Activated CD4-positive, alpha-beta T cell treated with anti-CD3 and anti-CD28 coated beads for 36 hours (primary cell): ENCODE results near the gene ZFP36L1. TPM values are rescaled to one million over a fixed set of nuclear protein-coding genes. Genes with fewer than 3 reads are reported as not detected.
"Not testable (repeated sequence)": the region's sequence is repeated elsewhere in the genome, so short reads cannot be mapped to it uniquely, and the experiment has no call there.

ENCODE experiments used
- ATAC-seq: fragments of 200-7000 bp; cut with Tn5 transposase; one replicate; pipeline ENCODE4 v1.10.0; 2021; ENCODE audit warnings: mild to moderate bottlenecking, moderate library complexity
- CTCF ChIA-PET: fragments of 350-600 bp; sonication (Branson Sonifier 250); formaldehyde crosslinking; loops from one replicate; lab custom pipeline; 2021; ENCODE audit warnings: antibody characterized with exemption; lab: Charles Lee
- POLR2A ChIA-PET: fragments of 350-600 bp; sonication (Branson Sonifier 250); formaldehyde crosslinking; loops from one replicate; lab custom pipeline; 2021; ENCODE audit warnings: antibody characterized with exemption, inconsistent platforms; lab: Charles Lee
- DNase-seq: peaks from one replicate; pipeline ENCODE4 v3.0.0-alpha.2; 2020
- H3K27ac Mint-ChIP-seq: one replicate; pipeline ENCODE4 v1.8.0; 2021; ENCODE audit warnings: mixed read lengths
- H3K27me3 Mint-ChIP-seq: one replicate; pipeline ENCODE4 v1.8.0; 2021; ENCODE audit warnings: mixed read lengths
- H3K36me3 Mint-ChIP-seq: one replicate; pipeline ENCODE4 v1.8.0; 2021; ENCODE audit warnings: low read depth, mixed read lengths
- H3K4me1 Mint-ChIP-seq: one replicate; pipeline ENCODE4 v1.8.0; 2021; ENCODE audit warnings: mixed read lengths
- H3K4me3 Mint-ChIP-seq: one replicate; pipeline ENCODE4 v1.8.0; 2021; ENCODE audit warnings: mild to moderate bottlenecking, moderate library complexity, mixed read lengths
- H3K9me3 Mint-ChIP-seq: one replicate; pipeline ENCODE4 v1.8.0; 2021; ENCODE audit warnings: low read depth, mixed read lengths
- intact Hi-C, 2 experiments: fragments of 100-400 bp; cut with DNase I in 1 of 2; cut with micrococcal nuclease in 1 of 2; formaldehyde crosslinking; loops; one replicate each; pipeline versions ENCODE4 v1.14.2 to v1.15.1; 2022 to 2024; cut with DNase I, micrococcal nuclease
- total RNA-seq, 2 experiments: library from RNA; stranded (reverse); gene quantifications; one replicate each; pipeline ENCODE4 v1.2.3, GENCODE V29; 2021

The ZFP36L1 gene
- total RNA-seq, 2 experiments from 2014 or later: 72.1 to 96.9 TPM

DNA sequence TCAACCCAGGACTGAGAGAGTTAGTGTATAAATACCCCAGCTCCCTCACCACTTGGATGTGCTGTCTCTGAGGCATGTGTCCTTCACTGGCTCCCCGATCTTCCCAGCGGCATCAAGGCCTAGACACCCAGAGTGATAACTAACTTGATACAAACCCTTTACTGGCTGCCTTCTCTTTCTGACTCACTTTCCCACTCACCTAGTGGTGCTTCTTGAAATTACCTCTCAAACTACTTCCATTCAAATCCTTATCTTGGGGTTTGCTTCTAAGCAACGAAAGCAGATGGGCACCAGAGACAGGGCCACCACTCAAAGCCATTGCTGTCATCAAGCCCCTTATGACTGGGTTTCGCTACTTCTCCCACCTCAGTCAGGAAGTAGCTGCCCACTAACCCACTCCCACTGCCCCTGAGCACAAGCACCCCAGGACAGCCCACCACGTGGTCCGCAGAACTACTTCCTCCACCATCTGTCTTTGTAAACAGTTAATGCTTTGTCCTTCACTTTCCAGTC lies 17.2 kb downstream of the ZFP36L1 start:
- no peak for DNase-seq
- no peak for ATAC-seq
- ChIA-PET POLR2A (no interaction called here), CTCF (interaction anchor here (0.5 to 6.2 kb wide), 7 partner anchors 13 to 98 kb away, joined by 3 to 38 read pairs (median 3); no protein-coding TSS in a partner anchor)
- Mint-ChIP-seq H3K27me3 (no peaks in the 10 kb centered on the region), H3K4me3 (no peak overlapping the region), H3K4me1 (peaks cover 74% of the 10 kb centered on the region), H3K9me3 (peaks cover 12% of the 10 kb centered on the region), H3K27ac (peak overlapping the region; percentile 3), H3K36me3 (peaks cover 2% of the 10 kb centered on the region)
- intact Hi-C loops: no loop called here

DNA sequence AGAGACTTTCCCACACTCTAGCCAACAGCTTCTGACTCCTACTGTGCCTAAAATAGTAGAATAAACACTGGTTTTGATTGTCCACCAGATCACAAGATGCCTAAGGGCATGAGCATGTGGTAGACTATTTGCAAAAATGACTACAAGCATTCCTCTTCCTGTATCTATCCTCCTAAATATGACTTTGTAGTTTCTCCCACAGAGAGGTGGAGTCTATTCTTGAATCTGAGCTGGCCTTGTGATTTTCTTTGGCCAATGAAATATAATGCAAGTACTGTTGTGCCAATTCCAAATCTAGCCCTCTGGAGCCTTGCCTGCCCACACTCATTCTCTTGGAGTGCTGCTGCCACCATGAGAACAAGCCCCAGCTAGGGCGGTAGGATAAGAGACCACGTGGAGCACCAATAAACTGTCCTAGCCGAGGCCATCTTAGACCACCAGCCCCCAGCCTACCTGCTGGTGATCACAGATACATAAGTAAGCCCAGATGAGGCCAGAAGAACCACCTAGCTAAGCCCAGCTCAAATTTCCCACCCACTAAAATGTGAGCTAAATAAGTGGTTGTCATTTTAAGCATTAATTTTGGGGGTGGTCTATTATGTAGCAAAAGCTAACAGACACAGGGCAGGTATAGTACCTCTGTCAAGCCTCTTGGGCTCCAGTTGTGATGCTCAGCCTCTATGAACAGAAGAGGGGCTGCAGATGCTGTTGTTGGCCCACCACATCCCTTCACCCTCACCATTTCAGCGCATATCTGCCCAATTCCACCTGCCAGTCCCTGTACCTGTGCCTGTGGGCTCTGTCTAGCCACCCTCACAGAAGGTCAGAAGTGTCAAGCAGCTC lies 17.9 kb downstream of the ZFP36L1 start:
- Mint-ChIP-seq H3K36me3 (peaks cover 2% of the 10 kb centered on the region), H3K4me1 (peaks cover 74% of the 10 kb centered on the region), H3K9me3 (peaks cover 12% of the 10 kb centered on the region), H3K4me3 (no peak overlapping the region), H3K27ac (no peak overlapping the region), H3K27me3 (no peaks in the 10 kb centered on the region)
- ATAC-seq (no peak), DNase-seq (no peak)
- intact Hi-C loops: no loop called here
- ChIA-PET CTCF (interaction anchor here (0.5 to 6.2 kb wide), 6 partner anchors 8 to 515 kb away, joined by 3 to 38 read pairs (median 4); no protein-coding TSS in a partner anchor), POLR2A (interaction anchor here (0.6 kb wide), 1 partner anchor 9 kb away, joined by 7 read pairs; no protein-coding TSS in a partner anchor)

DNA sequence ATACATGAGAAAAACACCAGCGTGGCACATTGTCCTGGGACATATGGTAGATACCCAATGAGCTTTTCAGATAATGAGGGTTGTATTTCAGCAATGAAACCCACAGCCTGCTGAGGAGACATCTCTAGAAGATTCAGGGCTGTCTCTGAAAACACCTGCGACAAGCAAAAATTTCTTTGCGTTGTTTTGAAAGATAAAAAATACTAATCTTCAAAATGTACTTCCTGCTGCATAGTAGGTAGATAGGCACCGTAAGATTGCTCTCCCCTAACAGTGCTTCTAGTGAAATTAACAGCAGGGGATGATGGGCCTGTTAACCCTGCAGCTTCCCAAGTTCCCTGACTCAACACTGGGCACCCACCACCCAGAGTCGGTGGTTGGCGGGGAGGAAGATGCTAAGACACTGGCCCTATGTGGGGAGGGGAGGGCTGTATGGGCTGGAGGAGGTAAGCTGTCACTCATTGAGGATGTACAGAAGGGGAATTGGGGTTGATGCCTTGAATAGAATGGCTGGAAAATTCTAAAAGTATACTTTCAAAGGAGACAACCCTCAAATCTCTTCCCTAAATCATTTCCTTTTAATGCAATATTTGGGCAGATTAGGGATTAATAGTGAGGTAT lies 20.0 kb downstream of the ZFP36L1 start:
- Mint-ChIP-seq H3K36me3 (peaks cover 2% of the 10 kb centered on the region), H3K27me3 (no peaks in the 10 kb centered on the region), H3K4me1 (peaks cover 55% of the 10 kb centered on the region), H3K4me3 (no peak overlapping the region), H3K9me3 (peaks cover 12% of the 10 kb centered on the region), H3K27ac (peak overlapping the region; percentile 38)
- intact Hi-C loops: no loop called here
- ChIA-PET POLR2A (interaction anchor here (0.7 to 1.1 kb wide), 2 partner anchors 18 to 109 kb away, joined by 3 read pairs; no protein-coding TSS in a partner anchor), CTCF (interaction anchor here (0.7 to 6.2 kb wide), 9 partner anchors 8 to 476 kb away, joined by 3 to 38 read pairs (median 3); no protein-coding TSS in a partner anchor)
- ATAC-seq (no peak), DNase-seq (peak; percentile 4)

DNA sequence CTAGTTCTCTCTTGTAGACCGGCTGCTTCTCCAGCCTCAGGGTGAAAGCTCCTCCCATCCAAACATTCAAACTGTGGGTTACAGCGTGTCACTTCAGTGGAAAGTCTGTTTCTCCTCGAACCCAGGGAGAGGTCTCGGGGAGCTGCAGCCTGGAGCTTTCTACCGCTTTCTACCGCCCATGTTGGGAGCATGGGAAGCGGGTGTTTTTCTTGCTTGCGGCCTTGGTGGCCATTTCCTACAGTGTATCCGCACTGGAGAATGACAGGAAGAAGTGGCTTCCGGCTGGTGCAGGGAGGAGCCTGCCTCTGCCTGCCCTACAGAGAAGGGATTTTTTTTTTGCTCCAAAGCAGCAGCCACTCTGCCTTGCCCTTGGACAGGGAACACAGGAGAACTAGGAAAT lies 21.2 kb downstream of the ZFP36L1 start:
- intact Hi-C loops: no loop called here
- peak; percentile 46 for ATAC-seq
- ChIA-PET POLR2A (interaction anchor here (0.9 kb wide), 1 partner anchor 9 kb away, joined by 3 read pairs; no protein-coding TSS in a partner anchor), CTCF (interaction anchor here (0.7 to 6.2 kb wide), 7 partner anchors 9 to 475 kb away, joined by 3 to 38 read pairs (median 4); no protein-coding TSS in a partner anchor)
- peaks cover 2% of the 10 kb centered on the region for H3K36me3 Mint-ChIP-seq
- H3K9me3 Mint-ChIP-seq: peaks cover 12% of the 10 kb centered on the region
- peaks cover 57% of the 10 kb centered on the region for H3K4me1 Mint-ChIP-seq
- H3K27ac Mint-ChIP-seq: peak overlapping the region; percentile 84
- no peaks in the 10 kb centered on the region for H3K27me3 Mint-ChIP-seq
- DNase-seq: peak; percentile 44
- no peak overlapping the region for H3K4me3 Mint-ChIP-seq

DNA sequence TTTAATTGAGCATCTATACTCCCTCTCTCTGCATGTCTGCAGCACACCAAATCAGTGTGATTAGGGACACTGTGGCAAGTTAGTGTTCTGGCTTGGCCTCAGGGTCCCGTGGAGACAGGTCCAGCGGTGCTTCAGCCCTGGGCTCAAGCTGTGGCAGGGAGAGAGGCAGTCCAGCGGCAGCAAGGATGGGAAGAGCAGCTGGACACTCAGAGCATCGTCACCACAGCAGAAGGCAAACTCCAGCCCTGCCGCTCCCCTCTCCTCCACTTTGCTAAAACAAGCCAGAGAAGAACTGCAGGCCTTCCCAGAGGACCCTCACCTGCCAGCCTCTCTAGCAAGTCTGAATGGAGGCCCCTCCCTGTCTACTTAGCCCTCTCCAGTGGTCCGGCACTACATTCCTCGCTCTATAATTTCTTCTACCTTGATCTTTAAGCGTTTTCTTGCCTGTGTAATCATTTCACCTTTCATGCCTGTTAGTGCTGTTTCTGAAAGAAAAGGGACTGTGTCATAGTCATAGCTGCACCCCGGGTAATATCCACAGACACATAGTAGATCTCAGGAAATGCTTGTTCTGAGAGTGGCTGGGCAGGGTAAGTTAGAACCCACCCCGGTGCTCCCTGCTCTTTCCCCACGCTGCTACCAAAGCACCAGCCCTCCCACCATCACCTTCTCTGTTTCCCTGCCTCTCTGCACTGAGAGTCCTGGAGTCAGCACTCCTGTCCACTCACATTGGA lies 22.1 kb downstream of the ZFP36L1 start:
- ChIA-PET CTCF (interaction anchor here (0.6 to 6.2 kb wide), 4 partner anchors 9 to 343 kb away, joined by 3 to 38 read pairs (median 4); no protein-coding TSS in a partner anchor), POLR2A (no interaction called here)
- Mint-ChIP-seq H3K27me3 (no peaks in the 10 kb centered on the region), H3K27ac (peak overlapping the region; percentile 84), H3K9me3 (peaks cover 10% of the 10 kb centered on the region), H3K4me1 (peaks cover 57% of the 10 kb centered on the region), H3K4me3 (no peak overlapping the region), H3K36me3 (peaks cover 2% of the 10 kb centered on the region)
- ATAC-seq: peak; percentile 50
- intact Hi-C loops: no loop called here
- no peak for DNase-seq

DNA sequence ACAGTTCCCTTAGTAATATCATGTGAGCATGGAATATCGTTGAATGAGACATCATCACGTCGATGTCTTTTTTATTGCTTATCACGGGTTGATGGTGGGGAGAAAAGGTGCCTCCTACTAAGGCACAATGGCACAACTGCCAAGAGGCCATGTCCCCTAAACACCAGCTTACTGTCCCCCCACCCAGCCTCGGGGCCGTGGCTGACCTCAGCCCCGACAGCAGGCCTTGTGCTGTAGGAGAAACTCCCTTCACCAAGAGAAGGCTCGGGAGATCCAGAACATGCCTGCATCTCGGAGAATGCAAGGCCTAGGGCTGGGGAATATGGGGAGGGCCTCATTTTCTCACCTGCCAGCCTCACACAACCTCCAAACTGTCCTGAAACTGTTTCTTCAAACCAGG lies 22.8 kb downstream of the ZFP36L1 start:
- no peak for DNase-seq
- H3K27ac Mint-ChIP-seq: no peak overlapping the region
- no peak overlapping the region for H3K4me3 Mint-ChIP-seq
- intact Hi-C loops: no loop called here
- POLR2A ChIA-PET: no interaction called here
- H3K27me3 Mint-ChIP-seq: no peaks in the 10 kb centered on the region
- peaks cover 8% of the 10 kb centered on the region for H3K9me3 Mint-ChIP-seq
- CTCF ChIA-PET: interaction anchor here (0.6 to 1.0 kb wide), 2 partner anchors 8 to 19 kb away, joined by 3 read pairs; no protein-coding TSS in a partner anchor
- no peaks in the 10 kb centered on the region for H3K36me3 Mint-ChIP-seq
- peaks cover 57% of the 10 kb centered on the region for H3K4me1 Mint-ChIP-seq
- ATAC-seq: no peak

DNA sequence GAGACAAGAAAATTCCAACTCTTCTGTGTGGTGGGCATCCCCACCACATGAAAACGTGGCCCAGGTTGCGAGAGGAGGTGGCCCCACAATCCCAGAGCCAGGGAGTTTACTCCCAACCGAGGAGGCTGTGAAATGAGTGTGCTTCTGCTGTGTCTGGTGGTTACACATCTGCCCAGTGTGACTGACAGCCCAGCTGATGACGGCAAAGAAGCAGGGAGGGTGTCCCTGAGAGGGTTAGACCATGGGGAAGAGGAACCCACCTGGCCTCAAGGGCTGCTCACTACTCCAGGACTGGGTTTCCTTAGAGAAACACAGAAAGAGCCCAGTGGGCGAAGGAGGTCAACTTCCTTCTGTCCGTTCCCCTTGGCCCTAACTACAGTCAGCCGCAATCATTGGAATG lies 24.6 kb downstream of the ZFP36L1 start:
- H3K27me3 Mint-ChIP-seq: no peaks in the 10 kb centered on the region
- H3K4me3 Mint-ChIP-seq: no peak overlapping the region
- no peak overlapping the region for H3K27ac Mint-ChIP-seq
- H3K4me1 Mint-ChIP-seq: peaks cover 51% of the 10 kb centered on the region
- no peaks in the 10 kb centered on the region for H3K9me3 Mint-ChIP-seq
- DNase-seq: no peak
- no peak for ATAC-seq
- no peaks in the 10 kb centered on the region for H3K36me3 Mint-ChIP-seq
- POLR2A ChIA-PET: no interaction called here
- intact Hi-C loops: no loop called here
- CTCF ChIA-PET: interaction anchor here (0.8 kb wide), 1 partner anchor 76 kb away, joined by 5 read pairs; no protein-coding TSS in a partner anchor

DNA sequence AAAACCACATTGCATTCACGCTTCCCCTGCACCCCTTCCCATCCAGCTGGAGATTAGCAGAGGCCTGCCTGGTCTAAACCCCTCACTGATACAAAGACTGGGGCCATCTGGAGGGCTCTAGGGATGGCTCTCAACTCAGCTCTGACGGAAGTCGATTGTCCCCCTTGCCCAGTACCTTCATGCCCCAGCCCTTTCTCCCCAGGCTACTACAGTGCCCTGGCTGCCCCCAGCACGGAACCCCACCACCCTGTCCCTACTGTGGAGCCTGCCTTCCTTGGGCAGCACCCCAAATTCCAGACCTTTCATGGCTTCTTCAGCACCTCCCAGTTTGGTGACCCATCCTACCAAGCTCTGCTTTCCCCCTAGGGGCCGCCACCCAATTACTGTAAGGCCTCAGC lies 25.6 kb downstream of the ZFP36L1 start:
- ChIA-PET POLR2A (interaction anchor here (0.5 kb wide), 1 partner anchor 12 kb away, joined by 3 read pairs; no protein-coding TSS in a partner anchor), CTCF (interaction anchor here (0.6 to 1.2 kb wide), 4 partner anchors 13 to 520 kb away, joined by 3 read pairs; no protein-coding TSS in a partner anchor)
- H3K4me3 Mint-ChIP-seq: no peak overlapping the region
- intact Hi-C loops: no loop called here
- ATAC-seq (no peak), DNase-seq (no peak)
- no peaks in the 10 kb centered on the region for H3K36me3 Mint-ChIP-seq
- H3K27me3 Mint-ChIP-seq: no peaks in the 10 kb centered on the region
- no peak overlapping the region for H3K27ac Mint-ChIP-seq
- H3K4me1 Mint-ChIP-seq: peaks cover 41% of the 10 kb centered on the region
- no peaks in the 10 kb centered on the region for H3K9me3 Mint-ChIP-seq

DNA sequence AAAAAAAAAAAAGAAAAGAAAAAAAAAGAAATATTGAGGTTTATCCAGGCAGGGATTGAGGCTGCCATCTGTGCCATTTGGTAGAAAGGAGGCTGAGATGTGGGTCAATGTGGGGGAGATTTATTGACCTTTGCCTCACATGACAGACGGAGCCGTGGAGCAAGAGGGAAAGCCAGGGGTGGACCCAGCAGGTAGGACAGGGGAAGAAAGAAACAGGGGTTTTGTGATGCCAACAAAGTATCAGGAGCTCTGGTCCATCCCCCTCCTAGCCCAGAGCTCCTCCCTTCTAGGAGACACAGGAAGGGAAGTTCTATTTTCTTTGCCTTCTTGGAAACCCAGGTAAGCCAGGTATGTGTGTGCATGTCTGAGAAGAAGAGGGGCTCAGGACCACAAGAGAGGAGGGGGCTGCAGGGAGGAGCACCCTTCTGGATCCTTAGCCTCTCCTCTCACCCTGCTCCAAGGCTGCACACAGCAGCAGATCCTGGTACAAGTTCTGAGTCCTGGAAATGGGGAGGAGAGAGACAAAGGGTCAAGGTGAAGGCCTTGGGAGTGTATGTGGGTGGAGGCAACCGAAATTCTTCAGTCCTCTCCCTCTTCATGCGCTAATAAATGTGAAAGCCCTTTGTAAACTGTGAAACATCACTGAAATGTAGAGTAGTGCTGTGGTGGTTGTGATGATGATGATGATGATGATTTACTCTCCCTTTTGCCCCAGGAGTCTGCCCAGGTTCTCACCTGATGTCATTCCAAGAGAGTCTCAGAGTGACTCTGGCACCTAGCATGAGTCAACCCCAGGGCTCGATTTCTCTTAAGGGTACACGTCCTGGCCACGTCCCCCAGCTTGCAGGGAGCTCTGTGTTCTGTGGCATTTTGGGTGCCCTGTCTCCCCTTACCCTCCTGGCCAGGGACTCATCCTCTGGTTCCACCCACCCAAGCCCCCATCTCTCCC lies 26.3 kb downstream of the ZFP36L1 start:
- ChIA-PET CTCF (interaction anchor here (0.7 to 1.2 kb wide), 3 partner anchors 14 to 520 kb away, joined by 3 read pairs; no protein-coding TSS in a partner anchor), POLR2A (interaction anchor here (0.5 to 0.7 kb wide), 2 partner anchors 8 to 13 kb away, joined by 3 to 7 read pairs; no protein-coding TSS in a partner anchor)
- DNase-seq (peak; percentile 36), ATAC-seq (peak; percentile 75)
- no peaks in the 10 kb centered on the region for H3K27me3 Mint-ChIP-seq
- intact Hi-C loops: no loop called here
- no peak overlapping the region for H3K4me3 Mint-ChIP-seq
- H3K9me3 Mint-ChIP-seq: no peaks in the 10 kb centered on the region
- peaks cover 36% of the 10 kb centered on the region for H3K4me1 Mint-ChIP-seq
- H3K36me3 Mint-ChIP-seq: no peaks in the 10 kb centered on the region
- H3K27ac Mint-ChIP-seq: no peak overlapping the region

DNA sequence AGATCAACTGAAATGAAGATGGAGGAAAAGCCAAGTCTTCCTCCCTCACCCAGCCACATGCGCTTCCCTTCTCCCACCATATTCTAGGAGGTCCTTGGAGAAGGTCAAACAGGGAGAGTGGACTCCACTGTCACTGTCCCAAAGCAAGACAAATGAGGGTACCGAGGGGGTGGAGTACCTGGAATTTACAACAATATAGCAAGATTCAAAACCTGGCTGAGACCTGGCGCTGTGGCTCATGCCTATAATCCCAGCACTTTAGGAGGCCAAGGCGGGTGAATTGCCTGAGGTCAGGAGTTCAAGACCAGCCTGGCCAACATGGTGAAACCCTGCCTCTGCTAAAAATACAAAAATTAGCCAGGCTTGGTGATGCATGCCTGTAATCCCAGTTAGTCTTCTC lies 29.0 kb downstream of the ZFP36L1 start:
- POLR2A ChIA-PET, H3K36me3 Mint-ChIP-seq, H3K27me3 Mint-ChIP-seq, intact Hi-C loops, H3K27ac Mint-ChIP-seq, DNase-seq, ATAC-seq, H3K9me3 Mint-ChIP-seq, H3K4me3 Mint-ChIP-seq: not testable (repeated sequence)
- peaks cover 18% of the 10 kb centered on the region for H3K4me1 Mint-ChIP-seq
- CTCF ChIA-PET: interaction anchor here (0.6 to 1.9 kb wide), 2 partner anchors 15 to 49 kb away, joined by 3 to 5 read pairs; no protein-coding TSS in a partner anchor
